ENCODE results near the gene GJD3.

DNA sequence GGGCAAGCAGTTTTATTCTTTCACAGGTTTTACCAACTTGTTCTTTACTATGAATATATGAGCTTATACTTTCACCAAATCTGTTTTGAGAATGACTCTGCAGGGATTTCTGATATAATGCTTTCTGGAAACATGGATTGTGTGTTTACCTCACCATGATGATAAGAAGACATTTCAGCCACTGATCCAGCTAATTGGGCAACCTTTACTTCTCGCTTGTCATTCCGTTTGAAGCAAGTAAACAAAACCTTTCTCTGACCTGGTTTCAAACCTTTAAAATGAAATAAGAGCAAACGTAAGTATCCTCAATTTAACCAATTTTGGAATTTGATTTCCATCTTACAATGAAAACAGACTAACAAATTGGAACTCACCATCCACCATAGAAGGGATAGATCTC, 39.5 kb upstream of the GJD3 start:
- TF ChIP-seq, protein P1, sequence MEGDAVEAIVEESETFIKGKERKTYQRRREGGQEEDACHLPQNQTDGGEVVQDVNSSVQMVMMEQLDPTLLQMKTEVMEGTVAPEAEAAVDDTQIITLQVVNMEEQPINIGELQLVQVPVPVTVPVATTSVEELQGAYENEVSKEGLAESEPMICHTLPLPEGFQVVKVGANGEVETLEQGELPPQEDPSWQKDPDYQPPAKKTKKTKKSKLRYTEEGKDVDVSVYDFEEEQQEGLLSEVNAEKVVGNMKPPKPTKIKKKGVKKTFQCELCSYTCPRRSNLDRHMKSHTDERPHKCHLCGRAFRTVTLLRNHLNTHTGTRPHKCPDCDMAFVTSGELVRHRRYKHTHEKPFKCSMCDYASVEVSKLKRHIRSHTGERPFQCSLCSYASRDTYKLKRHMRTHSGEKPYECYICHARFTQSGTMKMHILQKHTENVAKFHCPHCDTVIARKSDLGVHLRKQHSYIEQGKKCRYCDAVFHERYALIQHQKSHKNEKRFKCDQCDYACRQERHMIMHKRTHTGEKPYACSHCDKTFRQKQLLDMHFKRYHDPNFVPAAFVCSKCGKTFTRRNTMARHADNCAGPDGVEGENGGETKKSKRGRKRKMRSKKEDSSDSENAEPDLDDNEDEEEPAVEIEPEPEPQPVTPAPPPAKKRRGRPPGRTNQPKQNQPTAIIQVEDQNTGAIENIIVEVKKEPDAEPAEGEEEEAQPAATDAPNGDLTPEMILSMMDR (IDR thresholded peaks at IDR 0.05) = no peak
- TF ChIP-seq EZH2 (IDR thresholded peaks at IDR 0.05) (no peak), EZH2phosphoT487 (IDR thresholded peaks at IDR 0.05) (no peak)

Measured in neural progenitor cell (in vitro differentiated cells).